Gastroesophageal sphincter (tissue), 3 donors: ENCODE data around the gene KIAA0930.

Experiments used
- POLR2AphosphoS5 ChIP-seq: sonication (generic); formaldehyde crosslinking; IDR thresholded peaks from one replicate; pipeline ENCODE4 v1.6.1; 2017; ENCODE audit warnings: antibody characterized with exemption
- TF ChIP-seq, protein P1 (sequence below), 4 experiments: fragments of 200-600 bp in 2 of 4; fragments of 450-650 bp in 2 of 4; sonication (generic) in 1 of 4; IDR thresholded peaks; one replicate each; pipeline ENCODE4 v1.5.1; 2017 to 2019; ENCODE audit warnings: antibody characterized with exemption in 4 of 4, mild to moderate bottlenecking in 2 of 4, moderate library complexity in 2 of 4

DNA sequence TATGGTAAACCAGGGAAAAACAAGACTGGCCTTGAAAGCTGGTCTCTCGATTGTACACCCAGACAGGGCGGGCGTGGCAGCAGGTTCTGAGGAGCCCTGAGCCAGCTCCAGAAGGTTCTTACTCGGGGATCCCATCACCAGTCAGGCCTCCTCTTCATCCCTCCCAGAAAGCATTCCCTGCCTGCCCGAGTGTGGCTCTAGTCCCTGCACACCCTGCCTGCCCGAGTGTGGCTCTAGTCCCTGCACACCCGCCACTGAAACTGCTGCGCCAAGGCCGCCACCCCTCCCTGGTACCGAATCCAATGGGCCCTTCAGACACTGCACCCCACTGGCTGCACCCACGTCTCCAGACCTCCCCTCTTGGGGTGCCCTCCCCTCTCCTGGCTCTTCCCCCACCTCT, 30.1 kb downstream of the KIAA0930 start:
- TF ChIP-seq, protein P1, sequence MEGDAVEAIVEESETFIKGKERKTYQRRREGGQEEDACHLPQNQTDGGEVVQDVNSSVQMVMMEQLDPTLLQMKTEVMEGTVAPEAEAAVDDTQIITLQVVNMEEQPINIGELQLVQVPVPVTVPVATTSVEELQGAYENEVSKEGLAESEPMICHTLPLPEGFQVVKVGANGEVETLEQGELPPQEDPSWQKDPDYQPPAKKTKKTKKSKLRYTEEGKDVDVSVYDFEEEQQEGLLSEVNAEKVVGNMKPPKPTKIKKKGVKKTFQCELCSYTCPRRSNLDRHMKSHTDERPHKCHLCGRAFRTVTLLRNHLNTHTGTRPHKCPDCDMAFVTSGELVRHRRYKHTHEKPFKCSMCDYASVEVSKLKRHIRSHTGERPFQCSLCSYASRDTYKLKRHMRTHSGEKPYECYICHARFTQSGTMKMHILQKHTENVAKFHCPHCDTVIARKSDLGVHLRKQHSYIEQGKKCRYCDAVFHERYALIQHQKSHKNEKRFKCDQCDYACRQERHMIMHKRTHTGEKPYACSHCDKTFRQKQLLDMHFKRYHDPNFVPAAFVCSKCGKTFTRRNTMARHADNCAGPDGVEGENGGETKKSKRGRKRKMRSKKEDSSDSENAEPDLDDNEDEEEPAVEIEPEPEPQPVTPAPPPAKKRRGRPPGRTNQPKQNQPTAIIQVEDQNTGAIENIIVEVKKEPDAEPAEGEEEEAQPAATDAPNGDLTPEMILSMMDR (IDR thresholded peaks at IDR 0.05): no peak
- no peak for TF ChIP-seq POLR2AphosphoS5
